ENCODE measurements around the gene PPP6R2.

Gene PPP6R2

GRCh38 chr22:50473855-50474671 is 130.9 kb downstream of the PPP6R2 start:
- DNase-seq: no peak

GRCh38 chr22:50474710-50475651 is 131.9 kb downstream of the PPP6R2 start, which contains the start of gene SBF1:
SBF1 (minus strand) TSS chr22:50475035; CDS start chr22:50474840, 195 bp downstream.
- peak; percentile 81 for DNase-seq

GRCh38 chr22:50475652-50476002 is 132.5 kb downstream of the PPP6R2 start:
- no peak for DNase-seq

GRCh38 chr22:50476868-50477267 is 133.7 kb downstream of the PPP6R2 start:
- DNase-seq: no peak

- DNase-seq: no peak
These were observed 134.8 kb downstream of the PPP6R2 start for GRCh38 chr22:50477923-50478322.

- DNase-seq: no peak
These were observed 136.6 kb downstream of the PPP6R2 start for GRCh38 chr22:50479721-50480120.

- no peak for DNase-seq
These were observed 137.9 kb downstream of the PPP6R2 start for GRCh38 chr22:50481045-50481439.

- no peak for DNase-seq
These were observed 138.4 kb downstream of the PPP6R2 start, which contains the start of gene ADM2 for GRCh38 chr22:50481440-50482106. ADM2 (plus strand) TSS chr22:50481543; CDS start chr22:50481848, 305 bp downstream.

GRCh38 chr22:50482107-50483074 is 139.3 kb downstream of the PPP6R2 start:
- no peak for DNase-seq

- DNase-seq: no peak
These were observed 140.0 kb downstream of the PPP6R2 start for GRCh38 chr22:50483106-50483505.

GRCh38 chr22:50483556-50483955 is 140.4 kb downstream of the PPP6R2 start:
- no peak for DNase-seq

- no peak for DNase-seq
These were observed 141.1 kb downstream of the PPP6R2 start for GRCh38 chr22:50483977-50484853.

- no peak for DNase-seq
These were observed 142.3 kb downstream of the PPP6R2 start for GRCh38 chr22:50485221-50486131.

- no peak for DNase-seq
These were observed 143.6 kb downstream of the PPP6R2 start, which contains the start of gene MIOX for GRCh38 chr22:50486561-50487289. MIOX (plus strand) TSS chr22:50486859; CDS start chr22:50486898, 39 bp downstream.

GRCh38 chr22:50487290-50488005 is 144.3 kb downstream of the PPP6R2 start:
- DNase-seq: no peak

- no peak for DNase-seq
These were observed 145.0 kb downstream of the PPP6R2 start for GRCh38 chr22:50488006-50488677.

GRCh38 chr22:50488886-50489285 is 145.8 kb downstream of the PPP6R2 start:
- DNase-seq: no peak

Measured in KG1 (cell line).